Measurements from ENCODE around the gene AGPAT3. TPM values are rescaled to one million over a fixed set of nuclear protein-coding genes. Genes with fewer than 3 reads are reported as not detected.

AGPAT3 gene
- total RNA-seq, 1 experiment from 2014 or later = 58.3 TPM

- no TSS peak for BruUV-seq (replicated peaks)
- Mint-ChIP-seq H3K27me3 (ENCODE audit: insufficient read depth, unreplicated experiment) (no peaks in the 10 kb centered on the region), H3K4me1 (ENCODE audit: insufficient read depth, unreplicated experiment) (no peaks in the 10 kb centered on the region), H3K27ac (ENCODE audit: low read depth, unreplicated experiment) (no peak overlapping the region), H3K36me3 (ENCODE audit: insufficient read depth, unreplicated experiment) (peaks cover 24% of the 10 kb centered on the region), H3K4me3 (ENCODE audit: unreplicated experiment) (no peak overlapping the region), H3K9me3 (ENCODE audit: unreplicated experiment) (no peaks in the 10 kb centered on the region)
- ChIA-PET POLR2A (no interaction called here), CTCF (interaction anchor here (0.6 kb wide), 2 partner anchors 121 to 236 kb away, joined by 3 to 4 read pairs; no protein-coding TSS in a partner anchor)
- intact Hi-C loops (cut with micrococcal nuclease) = no loop called here
- no peak for DNase-seq (ENCODE audit: unreplicated experiment)
- no peak for TF ChIP-seq CTCF (IDR thresholded peaks at IDR 0.05; ENCODE audit: unreplicated experiment)
Observed at GRCh38 chr21:43983390-43983789, 118.4 kb downstream of the AGPAT3 start.

GRCh38 chr21:43983860-43984420 is 118.9 kb downstream of the AGPAT3 start:
- Mint-ChIP-seq H3K4me1 (ENCODE audit: insufficient read depth, unreplicated experiment) (no peaks in the 10 kb centered on the region), H3K4me3 (ENCODE audit: unreplicated experiment) (no peak overlapping the region)

GRCh38 chr21:43984905-43985689 is 120.1 kb downstream of the AGPAT3 start:
- Mint-ChIP-seq H3K4me3 (ENCODE audit: unreplicated experiment) (no peak overlapping the region), H3K27ac (ENCODE audit: low read depth, unreplicated experiment) (no peak overlapping the region), H3K9me3 (ENCODE audit: unreplicated experiment) (no peaks in the 10 kb centered on the region), H3K4me1 (ENCODE audit: insufficient read depth, unreplicated experiment) (no peaks in the 10 kb centered on the region), H3K27me3 (ENCODE audit: insufficient read depth, unreplicated experiment) (no peaks in the 10 kb centered on the region), H3K36me3 (ENCODE audit: insufficient read depth, unreplicated experiment) (peaks cover 22% of the 10 kb centered on the region)
- no peak for TF ChIP-seq CTCF (IDR thresholded peaks at IDR 0.05; ENCODE audit: unreplicated experiment)
- intact Hi-C loops (cut with micrococcal nuclease) = no loop called here
- DNase-seq (ENCODE audit: unreplicated experiment) = no peak
- no TSS peak for BruUV-seq (replicated peaks)
- CTCF ChIA-PET = interaction anchor here (0.6 to 1.0 kb wide), 3 partner anchors 105 to 200 kb away, joined by 3 to 5 read pairs (median 3); no protein-coding TSS in a partner anchor
- POLR2A ChIA-PET = interaction anchor here (0.6 kb wide), 2 partner anchors 98 to 261 kb away, joined by 3 to 4 read pairs; no protein-coding TSS in a partner anchor

More at GRCh38 chr21:43983860-43984420, 118.9 kb downstream of the AGPAT3 start:
- TSS peak; percentile 7 for BruUV-seq (replicated peaks)
- ChIA-PET POLR2A (interaction anchor here (0.6 kb wide), 1 partner anchor 100 kb away, joined by 4 read pairs; no protein-coding TSS in a partner anchor), CTCF (interaction anchor here (0.6 to 1.0 kb wide), 4 partner anchors 67 to 199 kb away, joined by 3 to 5 read pairs (median 3); no protein-coding TSS in a partner anchor)
- intact Hi-C loops (cut with micrococcal nuclease) = no loop called here
- TF ChIP-seq CTCF (IDR thresholded peaks at IDR 0.05; ENCODE audit: unreplicated experiment) = no peak
- H3K9me3 Mint-ChIP-seq (ENCODE audit: unreplicated experiment) = no peaks in the 10 kb centered on the region
- H3K27me3 Mint-ChIP-seq (ENCODE audit: insufficient read depth, unreplicated experiment) = no peaks in the 10 kb centered on the region
- peaks cover 20% of the 10 kb centered on the region for H3K36me3 Mint-ChIP-seq (ENCODE audit: insufficient read depth, unreplicated experiment)
- no peak for DNase-seq (ENCODE audit: unreplicated experiment)
- no peak overlapping the region for H3K27ac Mint-ChIP-seq (ENCODE audit: low read depth, unreplicated experiment)

- no TSS peak for BruUV-seq (replicated peaks)
- Mint-ChIP-seq H3K4me1 (ENCODE audit: insufficient read depth, unreplicated experiment) (no peaks in the 10 kb centered on the region), H3K9me3 (ENCODE audit: unreplicated experiment) (no peaks in the 10 kb centered on the region), H3K27me3 (ENCODE audit: insufficient read depth, unreplicated experiment) (no peaks in the 10 kb centered on the region), H3K27ac (ENCODE audit: low read depth, unreplicated experiment) (no peak overlapping the region), H3K36me3 (ENCODE audit: insufficient read depth, unreplicated experiment) (peaks cover 22% of the 10 kb centered on the region), H3K4me3 (ENCODE audit: unreplicated experiment) (no peak overlapping the region)
- DNase-seq (ENCODE audit: unreplicated experiment) = no peak
- ChIA-PET CTCF (no interaction called here), POLR2A (interaction anchor here (0.6 kb wide), 1 partner anchor 261 kb away, joined by 3 read pairs; no protein-coding TSS in a partner anchor)
- no peak for TF ChIP-seq CTCF (IDR thresholded peaks at IDR 0.05; ENCODE audit: unreplicated experiment)
- intact Hi-C loops (cut with micrococcal nuclease) = no loop called here
Observed at GRCh38 chr21:43985690-43986251, 120.7 kb downstream of the AGPAT3 start.

All from MCF 10A (cell line).